Nephron (organoid): ENCODE data around the gene CALB2.

Experiments
- H3K27ac Mint-ChIP-seq, 3 experiments: 2 replicates each; pipeline ENCODE4 v1.8.0; 2020; ENCODE audit warnings: mixed read lengths in 3 of 3, mild to moderate bottlenecking in 2 of 3, moderate library complexity in 1 of 3
- H3K27me3 Mint-ChIP-seq: 2 replicates; pipeline ENCODE4 v1.8.0; 2021; ENCODE audit warnings: low read depth, mild to moderate bottlenecking, moderate library complexity, mixed read lengths
- H3K36me3 Mint-ChIP-seq: 2 replicates; pipeline ENCODE4 v1.8.0; 2020; ENCODE audit warnings: low read depth, mixed read lengths
- H3K4me1 Mint-ChIP-seq: 2 replicates; pipeline ENCODE4 v1.8.0; 2020; ENCODE audit warnings: mixed read lengths
- H3K4me3 Mint-ChIP-seq, 3 experiments: 2 replicates each; pipeline ENCODE4 v1.8.0; 2020; ENCODE audit warnings: mild to moderate bottlenecking in 3 of 3, mixed read lengths in 3 of 3, moderate library complexity in 2 of 3
- H3K9me3 Mint-ChIP-seq: 2 replicates; pipeline ENCODE4 v1.8.0; 2020; ENCODE audit warnings: mixed read lengths
- TF ChIP-seq, protein P1 (sequence below), 3 experiments: fragments of 200-600 bp; sonication (generic); IDR thresholded peaks; one replicate each; pipeline ENCODE4 v1.5.0; 2021; ENCODE audit warnings: antibody characterized with exemption in 3 of 3; ENCODE audit not compliant: unreplicated experiment in 3 of 3

Gene CALB2

DNA sequence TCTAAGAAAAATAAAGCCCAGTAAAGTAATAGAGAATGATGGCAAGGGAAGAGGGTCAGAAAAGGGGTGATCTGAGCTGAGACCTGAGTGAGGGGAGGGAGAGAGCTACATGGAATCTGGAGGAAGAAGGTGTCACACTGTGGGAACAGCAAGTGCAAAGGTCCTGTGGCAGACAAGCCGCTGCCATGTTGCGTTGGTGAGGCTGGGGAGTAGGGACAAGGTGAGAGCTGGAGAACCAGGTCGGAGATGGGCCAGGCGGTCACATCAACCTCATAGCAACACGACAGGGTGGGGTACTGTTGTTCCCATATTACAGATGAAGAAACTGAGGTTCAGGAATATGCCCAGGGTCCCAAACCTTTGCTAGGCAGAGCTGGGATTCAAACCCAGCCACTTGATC lies 16.6 kb upstream of the CALB2 start:
- no peak overlapping the region for H3K27ac Mint-ChIP-seq
- TF ChIP-seq, protein P1, sequence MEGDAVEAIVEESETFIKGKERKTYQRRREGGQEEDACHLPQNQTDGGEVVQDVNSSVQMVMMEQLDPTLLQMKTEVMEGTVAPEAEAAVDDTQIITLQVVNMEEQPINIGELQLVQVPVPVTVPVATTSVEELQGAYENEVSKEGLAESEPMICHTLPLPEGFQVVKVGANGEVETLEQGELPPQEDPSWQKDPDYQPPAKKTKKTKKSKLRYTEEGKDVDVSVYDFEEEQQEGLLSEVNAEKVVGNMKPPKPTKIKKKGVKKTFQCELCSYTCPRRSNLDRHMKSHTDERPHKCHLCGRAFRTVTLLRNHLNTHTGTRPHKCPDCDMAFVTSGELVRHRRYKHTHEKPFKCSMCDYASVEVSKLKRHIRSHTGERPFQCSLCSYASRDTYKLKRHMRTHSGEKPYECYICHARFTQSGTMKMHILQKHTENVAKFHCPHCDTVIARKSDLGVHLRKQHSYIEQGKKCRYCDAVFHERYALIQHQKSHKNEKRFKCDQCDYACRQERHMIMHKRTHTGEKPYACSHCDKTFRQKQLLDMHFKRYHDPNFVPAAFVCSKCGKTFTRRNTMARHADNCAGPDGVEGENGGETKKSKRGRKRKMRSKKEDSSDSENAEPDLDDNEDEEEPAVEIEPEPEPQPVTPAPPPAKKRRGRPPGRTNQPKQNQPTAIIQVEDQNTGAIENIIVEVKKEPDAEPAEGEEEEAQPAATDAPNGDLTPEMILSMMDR (IDR thresholded peaks at IDR 0.05; ENCODE audit: unreplicated experiment in 3 of 3) = no peak
- H3K36me3 Mint-ChIP-seq = no peaks in the 10 kb centered on the region
- H3K4me3 Mint-ChIP-seq = no peak overlapping the region
- H3K27me3 Mint-ChIP-seq = peaks cover 33% of the 10 kb centered on the region
- no peaks in the 10 kb centered on the region for H3K9me3 Mint-ChIP-seq
- H3K4me1 Mint-ChIP-seq = no peaks in the 10 kb centered on the region

GRCh38 chr16:71343078-71343477 lies 15.4 kb upstream of the CALB2 start:
- TF ChIP-seq, protein P1 (IDR thresholded peaks at IDR 0.05; ENCODE audit: unreplicated experiment in 3 of 3) = no peak
- peaks cover 33% of the 10 kb centered on the region for H3K27me3 Mint-ChIP-seq
- H3K4me3 Mint-ChIP-seq = no peak overlapping the region
- H3K27ac Mint-ChIP-seq = no peak overlapping the region
- H3K4me1 Mint-ChIP-seq = no peaks in the 10 kb centered on the region
- no peaks in the 10 kb centered on the region for H3K9me3 Mint-ChIP-seq
- no peaks in the 10 kb centered on the region for H3K36me3 Mint-ChIP-seq

DNA sequence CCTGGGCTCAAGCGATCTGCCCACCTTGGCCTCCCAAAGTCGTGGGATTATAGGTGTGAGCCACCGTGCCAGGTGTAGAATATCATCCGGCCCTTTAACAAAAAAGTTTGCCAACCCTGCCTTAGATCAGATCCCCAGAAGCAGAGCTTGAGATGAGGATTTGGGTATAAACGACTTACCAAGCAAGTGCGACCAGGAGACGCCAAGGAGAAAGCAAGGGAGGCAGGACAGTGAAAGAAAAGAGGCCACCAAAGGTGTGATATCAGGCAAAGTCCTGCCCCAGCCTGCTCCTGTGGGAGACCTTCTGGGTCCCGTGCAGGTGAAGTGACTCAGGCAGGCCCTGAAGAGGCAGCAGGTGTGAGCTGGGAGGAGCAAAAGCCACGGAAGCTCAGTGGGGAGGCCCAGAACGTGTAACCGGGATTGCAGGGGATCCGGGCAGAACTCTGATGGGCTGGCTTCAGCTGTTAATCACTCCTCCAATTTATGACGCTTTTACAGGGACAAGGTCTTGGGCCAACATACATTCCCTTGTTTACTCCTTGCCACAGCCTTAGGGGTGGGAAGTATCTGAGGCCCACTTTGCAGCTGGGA lies 14.1 kb upstream of the CALB2 start:
- no peak overlapping the region for H3K4me3 Mint-ChIP-seq
- H3K9me3 Mint-ChIP-seq = no peaks in the 10 kb centered on the region
- H3K4me1 Mint-ChIP-seq = no peaks in the 10 kb centered on the region
- TF ChIP-seq, protein P1 (IDR thresholded peaks at IDR 0.05; ENCODE audit: unreplicated experiment in 3 of 3) = no peak
- no peaks in the 10 kb centered on the region for H3K36me3 Mint-ChIP-seq
- peaks cover 45% of the 10 kb centered on the region for H3K27me3 Mint-ChIP-seq
- H3K27ac Mint-ChIP-seq = no peak overlapping the region

- no peaks in the 10 kb centered on the region for H3K4me1 Mint-ChIP-seq
- H3K27ac Mint-ChIP-seq = no peak overlapping the region
- TF ChIP-seq, protein P1 (IDR thresholded peaks at IDR 0.05; ENCODE audit: unreplicated experiment in 3 of 3) = no peak
- H3K9me3 Mint-ChIP-seq = no peaks in the 10 kb centered on the region
- peaks cover 48% of the 10 kb centered on the region for H3K27me3 Mint-ChIP-seq
- no peaks in the 10 kb centered on the region for H3K36me3 Mint-ChIP-seq
- no peak overlapping the region for H3K4me3 Mint-ChIP-seq
These were observed 13.5 kb upstream of the CALB2 start for GRCh38 chr16:71345031-71345430.

GRCh38 chr16:71347146-71347545 lies 11.4 kb upstream of the CALB2 start:
- Mint-ChIP-seq H3K4me1 (no peaks in the 10 kb centered on the region), H3K36me3 (no peaks in the 10 kb centered on the region), H3K27me3 (peaks cover 54% of the 10 kb centered on the region), H3K9me3 (no peaks in the 10 kb centered on the region), H3K27ac (no peak overlapping the region), H3K4me3 (no peak overlapping the region)
- TF ChIP-seq, protein P1 (IDR thresholded peaks at IDR 0.05; ENCODE audit: unreplicated experiment in 3 of 3) = no peak
